ENCODE results near the gene FAM156A.
"Not testable (repeated sequence)": the region's sequence is repeated elsewhere in the genome, so short reads cannot be mapped to it uniquely, and the experiment has no call there.

Gene FAM156A

GRCh38 chrX:52958113-52958959, at the start of gene FAM156A:
TSS of gene FAM156A (minus strand) at chrX:52958518. CDS start at chrX:52948588, 9,930 bp downstream.
- DNase-seq = not testable (repeated sequence)

GRCh38 chrX:53005327-53005726, 47.0 kb upstream of the FAM156A start:
- no peak for DNase-seq

GRCh38 chrX:53004811-53005210, 46.5 kb upstream of the FAM156A start:
- DNase-seq = no peak

- DNase-seq = no peak
Observed at GRCh38 chrX:53004038-53004437, 45.7 kb upstream of the FAM156A start.

- no peak for DNase-seq
Observed at GRCh38 chrX:53003111-53003510, 44.8 kb upstream of the FAM156A start.

GRCh38 chrX:53001958-53002357, 43.6 kb upstream of the FAM156A start:
- DNase-seq = no peak

GRCh38 chrX:53000447-53001135, 42.3 kb upstream of the FAM156A start:
- DNase-seq = no peak

- no peak for DNase-seq
Observed at GRCh38 chrX:52995987-52996331, 37.6 kb upstream of the FAM156A start.

GRCh38 chrX:52995135-52995986, 37.0 kb upstream of the FAM156A start:
- peak; percentile 94 for DNase-seq

GRCh38 chrX:52990848-52991247, 32.5 kb upstream of the FAM156A start:
- DNase-seq = no peak

- DNase-seq = peak; percentile 63
Observed at GRCh38 chrX:52990011-52990631, 31.8 kb upstream of the FAM156A start.

GRCh38 chrX:52988985-52989917, 30.9 kb upstream of the FAM156A start:
- no peak for DNase-seq

- no peak for DNase-seq
Observed at GRCh38 chrX:52983321-52984000, 25.1 kb upstream of the FAM156A start.

GRCh38 chrX:52979993-52980392, 21.7 kb upstream of the FAM156A start:
- no peak for DNase-seq

GRCh38 chrX:52979568-52979967, 21.2 kb upstream of the FAM156A start:
- no peak for DNase-seq

GRCh38 chrX:52977953-52978352, 19.6 kb upstream of the FAM156A start:
- no peak for DNase-seq

GRCh38 chrX:52975576-52975975, 17.3 kb upstream of the FAM156A start:
- DNase-seq = not testable (repeated sequence)

- not testable (repeated sequence) for DNase-seq
Observed at GRCh38 chrX:52974336-52974992, 16.1 kb upstream of the FAM156A start.

- not testable (repeated sequence) for DNase-seq
Observed at GRCh38 chrX:52967922-52968321, 9.6 kb upstream of the FAM156A start.

GRCh38 chrX:52966993-52967738, 8.8 kb upstream of the FAM156A start:
- not testable (repeated sequence) for DNase-seq
